Measurements from ENCODE around the gene SUDS3. TPM values are rescaled to one million over a fixed set of nuclear protein-coding genes. Genes with fewer than 3 reads are reported as not detected.

Gene SUDS3
- total and polyA plus RNA-seq, 2 experiments from 2014 or later, result 53.0 to 77.1 TPM

DNA sequence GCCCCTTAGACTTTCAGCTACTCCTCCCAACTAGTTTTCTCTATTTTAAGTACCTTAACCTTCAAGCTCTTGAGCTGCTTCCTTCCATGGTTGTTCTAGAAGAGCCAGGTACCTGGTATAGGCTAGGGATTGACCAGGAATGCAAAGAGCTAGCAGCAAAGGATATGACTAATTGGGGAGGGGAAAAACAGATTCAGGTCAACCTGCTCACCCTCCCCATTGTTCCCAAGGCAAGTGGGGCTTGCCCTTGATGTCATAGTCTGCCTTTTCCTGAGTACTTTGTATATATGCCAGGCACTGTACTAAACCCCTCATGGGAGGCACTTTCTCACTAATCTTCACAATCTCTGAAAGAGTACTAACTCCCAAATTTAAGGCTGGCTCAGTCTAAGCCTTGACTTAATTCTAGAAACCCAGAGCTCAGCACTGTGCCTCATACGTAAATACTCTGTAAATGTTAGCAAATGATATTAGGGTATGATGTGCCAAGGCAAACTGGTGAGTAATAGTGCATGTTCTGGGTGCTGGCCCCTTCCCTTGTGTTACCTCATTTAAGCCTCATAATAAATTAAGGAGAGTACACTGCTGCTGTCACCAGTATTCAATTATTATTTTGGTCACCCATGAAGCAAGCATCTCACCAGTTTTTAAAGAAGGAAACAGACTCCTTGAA, 42.2 kb downstream of the SUDS3 start:
- Histone ChIP-seq H3K4me1 (ENCODE audit: insufficient read depth) (no peaks in the 10 kb centered on the region), H4K20me1 (replicated peaks; ENCODE audit: insufficient read depth) (0 out of 2 replicates have a peak, but pooled peaks cover 3% of the 10 kb centered on the region), H3F3A (replicated peaks; ENCODE audit: low read depth) (no peaks in the 10 kb centered on the region), H3K36me3 (ENCODE audit: insufficient read depth) (peaks cover 26% of the 10 kb centered on the region), H2AFZ (no peak overlapping the region), H3K9me2 (ENCODE audit: insufficient read depth) (no peaks in the 10 kb centered on the region), H3K4me2 (no peak overlapping the region), H3K27me3 (ENCODE audit: insufficient read depth) (no peaks in the 10 kb centered on the region), H3K27ac (ENCODE audit: low read depth) (no peak overlapping the region), H3K4me3 (no peak overlapping the region), H3K79me2 (replicated peaks; ENCODE audit: insufficient read depth) (no peaks in the 10 kb centered on the region)
- Mint-ChIP-seq H3K4me3 (no peak overlapping the region), H3K9me3 (no peaks in the 10 kb centered on the region), H3K36me3 (ENCODE audit: low read depth) (peaks cover 48% of the 10 kb centered on the region), H3K27me3 (ENCODE audit: insufficient read depth, low read depth, poor library complexity) (no peaks in the 10 kb centered on the region), H3K4me1 (no peaks in the 10 kb centered on the region), H3K27ac (no peak overlapping the region)
- DNase-seq (ENCODE audit: low spot score) (no peak), ATAC-seq (no peak)
- TF ChIP-seq POLR2AphosphoS5 (IDR thresholded peaks at IDR 0.05; ENCODE audit: low read depth), result no peak
- TF ChIP-seq, protein P1, sequence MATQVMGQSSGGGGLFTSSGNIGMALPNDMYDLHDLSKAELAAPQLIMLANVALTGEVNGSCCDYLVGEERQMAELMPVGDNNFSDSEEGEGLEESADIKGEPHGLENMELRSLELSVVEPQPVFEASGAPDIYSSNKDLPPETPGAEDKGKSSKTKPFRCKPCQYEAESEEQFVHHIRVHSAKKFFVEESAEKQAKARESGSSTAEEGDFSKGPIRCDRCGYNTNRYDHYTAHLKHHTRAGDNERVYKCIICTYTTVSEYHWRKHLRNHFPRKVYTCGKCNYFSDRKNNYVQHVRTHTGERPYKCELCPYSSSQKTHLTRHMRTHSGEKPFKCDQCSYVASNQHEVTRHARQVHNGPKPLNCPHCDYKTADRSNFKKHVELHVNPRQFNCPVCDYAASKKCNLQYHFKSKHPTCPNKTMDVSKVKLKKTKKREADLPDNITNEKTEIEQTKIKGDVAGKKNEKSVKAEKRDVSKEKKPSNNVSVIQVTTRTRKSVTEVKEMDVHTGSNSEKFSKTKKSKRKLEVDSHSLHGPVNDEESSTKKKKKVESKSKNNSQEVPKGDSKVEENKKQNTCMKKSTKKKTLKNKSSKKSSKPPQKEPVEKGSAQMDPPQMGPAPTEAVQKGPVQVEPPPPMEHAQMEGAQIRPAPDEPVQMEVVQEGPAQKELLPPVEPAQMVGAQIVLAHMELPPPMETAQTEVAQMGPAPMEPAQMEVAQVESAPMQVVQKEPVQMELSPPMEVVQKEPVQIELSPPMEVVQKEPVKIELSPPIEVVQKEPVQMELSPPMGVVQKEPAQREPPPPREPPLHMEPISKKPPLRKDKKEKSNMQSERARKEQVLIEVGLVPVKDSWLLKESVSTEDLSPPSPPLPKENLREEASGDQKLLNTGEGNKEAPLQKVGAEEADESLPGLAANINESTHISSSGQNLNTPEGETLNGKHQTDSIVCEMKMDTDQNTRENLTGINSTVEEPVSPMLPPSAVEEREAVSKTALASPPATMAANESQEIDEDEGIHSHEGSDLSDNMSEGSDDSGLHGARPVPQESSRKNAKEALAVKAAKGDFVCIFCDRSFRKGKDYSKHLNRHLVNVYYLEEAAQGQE (IDR thresholded peaks at IDR 0.05; ENCODE audit: unreplicated experiment), result no peak
- no peak for TF ChIP-seq ZNF331 (CRISPR knock-in tag; IDR thresholded peaks at IDR 0.05; ENCODE audit: low read depth)
- no peak for TF ChIP-seq STAT1 (IDR thresholded peaks at IDR 0.05; ENCODE audit: unreplicated experiment)
- TF ChIP-seq, protein P2, sequence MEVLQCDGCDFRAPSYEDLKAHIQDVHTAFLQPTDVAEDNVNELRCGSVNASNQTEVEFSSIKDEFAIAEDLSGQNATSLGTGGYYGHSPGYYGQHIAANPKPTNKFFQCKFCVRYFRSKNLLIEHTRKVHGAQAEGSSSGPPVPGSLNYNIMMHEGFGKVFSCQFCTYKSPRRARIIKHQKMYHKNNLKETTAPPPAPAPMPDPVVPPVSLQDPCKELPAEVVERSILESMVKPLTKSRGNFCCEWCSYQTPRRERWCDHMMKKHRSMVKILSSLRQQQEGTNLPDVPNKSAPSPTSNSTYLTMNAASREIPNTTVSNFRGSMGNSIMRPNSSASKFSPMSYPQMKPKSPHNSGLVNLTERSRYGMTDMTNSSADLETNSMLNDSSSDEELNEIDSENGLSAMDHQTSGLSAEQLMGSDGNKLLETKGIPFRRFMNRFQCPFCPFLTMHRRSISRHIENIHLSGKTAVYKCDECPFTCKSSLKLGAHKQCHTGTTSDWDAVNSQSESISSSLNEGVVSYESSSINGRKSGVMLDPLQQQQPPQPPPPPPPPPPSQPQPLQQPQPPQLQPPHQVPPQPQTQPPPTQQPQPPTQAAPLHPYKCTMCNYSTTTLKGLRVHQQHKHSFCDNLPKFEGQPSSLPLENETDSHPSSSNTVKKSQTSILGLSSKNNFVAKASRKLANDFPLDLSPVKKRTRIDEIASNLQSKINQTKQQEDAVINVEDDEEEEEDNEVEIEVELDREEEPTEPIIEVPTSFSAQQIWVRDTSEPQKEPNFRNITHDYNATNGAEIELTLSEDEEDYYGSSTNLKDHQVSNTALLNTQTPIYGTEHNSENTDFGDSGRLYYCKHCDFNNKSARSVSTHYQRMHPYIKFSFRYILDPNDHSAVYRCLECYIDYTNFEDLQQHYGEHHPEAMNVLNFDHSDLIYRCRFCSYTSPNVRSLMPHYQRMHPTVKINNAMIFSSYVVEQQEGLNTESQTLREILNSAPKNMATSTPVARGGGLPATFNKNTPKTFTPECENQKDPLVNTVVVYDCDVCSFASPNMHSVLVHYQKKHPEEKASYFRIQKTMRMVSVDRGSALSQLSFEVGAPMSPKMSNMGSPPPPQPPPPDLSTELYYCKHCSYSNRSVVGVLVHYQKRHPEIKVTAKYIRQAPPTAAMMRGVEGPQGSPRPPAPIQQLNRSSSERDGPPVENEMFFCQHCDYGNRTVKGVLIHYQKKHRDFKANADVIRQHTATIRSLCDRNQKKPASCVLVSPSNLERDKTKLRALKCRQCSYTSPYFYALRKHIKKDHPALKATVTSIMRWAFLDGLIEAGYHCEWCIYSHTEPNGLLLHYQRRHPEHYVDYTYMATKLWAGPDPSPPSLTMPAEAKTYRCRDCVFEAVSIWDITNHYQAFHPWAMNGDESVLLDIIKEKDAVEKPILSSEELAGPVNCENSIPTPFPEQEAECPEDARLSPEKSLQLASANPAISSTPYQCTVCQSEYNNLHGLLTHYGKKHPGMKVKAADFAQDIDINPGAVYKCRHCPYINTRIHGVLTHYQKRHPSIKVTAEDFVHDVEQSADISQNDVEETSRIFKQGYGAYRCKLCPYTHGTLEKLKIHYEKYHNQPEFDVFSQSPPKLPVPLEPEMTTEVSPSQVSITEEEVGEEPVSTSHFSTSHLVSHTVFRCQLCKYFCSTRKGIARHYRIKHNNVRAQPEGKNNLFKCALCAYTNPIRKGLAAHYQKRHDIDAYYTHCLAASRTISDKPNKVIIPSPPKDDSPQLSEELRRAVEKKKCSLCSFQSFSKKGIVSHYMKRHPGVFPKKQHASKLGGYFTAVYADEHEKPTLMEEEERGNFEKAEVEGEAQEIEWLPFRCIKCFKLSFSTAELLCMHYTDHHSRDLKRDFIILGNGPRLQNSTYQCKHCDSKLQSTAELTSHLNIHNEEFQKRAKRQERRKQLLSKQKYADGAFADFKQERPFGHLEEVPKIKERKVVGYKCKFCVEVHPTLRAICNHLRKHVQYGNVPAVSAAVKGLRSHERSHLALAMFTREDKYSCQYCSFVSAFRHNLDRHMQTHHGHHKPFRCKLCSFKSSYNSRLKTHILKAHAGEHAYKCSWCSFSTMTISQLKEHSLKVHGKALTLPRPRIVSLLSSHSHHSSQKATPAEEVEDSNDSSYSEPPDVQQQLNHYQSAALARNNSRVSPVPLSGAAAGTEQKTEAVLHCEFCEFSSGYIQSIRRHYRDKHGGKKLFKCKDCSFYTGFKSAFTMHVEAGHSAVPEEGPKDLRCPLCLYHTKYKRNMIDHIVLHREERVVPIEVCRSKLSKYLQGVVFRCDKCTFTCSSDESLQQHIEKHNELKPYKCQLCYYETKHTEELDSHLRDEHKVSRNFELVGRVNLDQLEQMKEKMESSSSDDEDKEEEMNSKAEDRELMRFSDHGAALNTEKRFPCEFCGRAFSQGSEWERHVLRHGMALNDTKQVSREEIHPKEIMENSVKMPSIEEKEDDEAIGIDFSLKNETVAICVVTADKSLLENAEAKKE (CRISPR knock-in tag; IDR thresholded peaks at IDR 0.05), result no peak
- no peak for TF ChIP-seq CREB1 (CRISPR knock-in tag; IDR thresholded peaks at IDR 0.05; ENCODE audit: low read depth)
- no peak for TF ChIP-seq EZH2phosphoT487 (IDR thresholded peaks at IDR 0.05; ENCODE audit: unreplicated experiment)
- TF ChIP-seq JUNB (IDR thresholded peaks at IDR 0.05; ENCODE audit: unreplicated experiment), result no peak
- TF ChIP-seq NANOG (IDR thresholded peaks at IDR 0.05; ENCODE audit: borderline replicate concordance), result no peak
- no peak for TF ChIP-seq ZNF114 (CRISPR knock-in tag; IDR thresholded peaks at IDR 0.05)
- TF ChIP-seq, protein P3, sequence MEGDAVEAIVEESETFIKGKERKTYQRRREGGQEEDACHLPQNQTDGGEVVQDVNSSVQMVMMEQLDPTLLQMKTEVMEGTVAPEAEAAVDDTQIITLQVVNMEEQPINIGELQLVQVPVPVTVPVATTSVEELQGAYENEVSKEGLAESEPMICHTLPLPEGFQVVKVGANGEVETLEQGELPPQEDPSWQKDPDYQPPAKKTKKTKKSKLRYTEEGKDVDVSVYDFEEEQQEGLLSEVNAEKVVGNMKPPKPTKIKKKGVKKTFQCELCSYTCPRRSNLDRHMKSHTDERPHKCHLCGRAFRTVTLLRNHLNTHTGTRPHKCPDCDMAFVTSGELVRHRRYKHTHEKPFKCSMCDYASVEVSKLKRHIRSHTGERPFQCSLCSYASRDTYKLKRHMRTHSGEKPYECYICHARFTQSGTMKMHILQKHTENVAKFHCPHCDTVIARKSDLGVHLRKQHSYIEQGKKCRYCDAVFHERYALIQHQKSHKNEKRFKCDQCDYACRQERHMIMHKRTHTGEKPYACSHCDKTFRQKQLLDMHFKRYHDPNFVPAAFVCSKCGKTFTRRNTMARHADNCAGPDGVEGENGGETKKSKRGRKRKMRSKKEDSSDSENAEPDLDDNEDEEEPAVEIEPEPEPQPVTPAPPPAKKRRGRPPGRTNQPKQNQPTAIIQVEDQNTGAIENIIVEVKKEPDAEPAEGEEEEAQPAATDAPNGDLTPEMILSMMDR (conservative IDR thresholded peaks at IDR 0.05; ENCODE audit: low read depth in 2 of 2), result no peak
- TF ChIP-seq EZH2 (IDR thresholded peaks at IDR 0.05; ENCODE audit: low read depth, unreplicated experiment), result no peak
- TF ChIP-seq, protein P4, sequence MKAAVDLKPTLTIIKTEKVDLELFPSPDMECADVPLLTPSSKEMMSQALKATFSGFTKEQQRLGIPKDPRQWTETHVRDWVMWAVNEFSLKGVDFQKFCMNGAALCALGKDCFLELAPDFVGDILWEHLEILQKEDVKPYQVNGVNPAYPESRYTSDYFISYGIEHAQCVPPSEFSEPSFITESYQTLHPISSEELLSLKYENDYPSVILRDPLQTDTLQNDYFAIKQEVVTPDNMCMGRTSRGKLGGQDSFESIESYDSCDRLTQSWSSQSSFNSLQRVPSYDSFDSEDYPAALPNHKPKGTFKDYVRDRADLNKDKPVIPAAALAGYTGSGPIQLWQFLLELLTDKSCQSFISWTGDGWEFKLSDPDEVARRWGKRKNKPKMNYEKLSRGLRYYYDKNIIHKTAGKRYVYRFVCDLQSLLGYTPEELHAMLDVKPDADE (IDR thresholded peaks at IDR 0.05), result no peak

Data from GM23338 (cell line).